Measurements from ENCODE around the gene ARIH2. TPM values are rescaled to one million over a fixed set of nuclear protein-coding genes. Genes with fewer than 3 reads are reported as not detected.

Gene ARIH2
- total and polyA plus RNA-seq, 2 of the 8 experiments (the other 6 are each of a cell fraction or from before 2014, with no cell fraction given): 72.9 to 136 TPM

DNA sequence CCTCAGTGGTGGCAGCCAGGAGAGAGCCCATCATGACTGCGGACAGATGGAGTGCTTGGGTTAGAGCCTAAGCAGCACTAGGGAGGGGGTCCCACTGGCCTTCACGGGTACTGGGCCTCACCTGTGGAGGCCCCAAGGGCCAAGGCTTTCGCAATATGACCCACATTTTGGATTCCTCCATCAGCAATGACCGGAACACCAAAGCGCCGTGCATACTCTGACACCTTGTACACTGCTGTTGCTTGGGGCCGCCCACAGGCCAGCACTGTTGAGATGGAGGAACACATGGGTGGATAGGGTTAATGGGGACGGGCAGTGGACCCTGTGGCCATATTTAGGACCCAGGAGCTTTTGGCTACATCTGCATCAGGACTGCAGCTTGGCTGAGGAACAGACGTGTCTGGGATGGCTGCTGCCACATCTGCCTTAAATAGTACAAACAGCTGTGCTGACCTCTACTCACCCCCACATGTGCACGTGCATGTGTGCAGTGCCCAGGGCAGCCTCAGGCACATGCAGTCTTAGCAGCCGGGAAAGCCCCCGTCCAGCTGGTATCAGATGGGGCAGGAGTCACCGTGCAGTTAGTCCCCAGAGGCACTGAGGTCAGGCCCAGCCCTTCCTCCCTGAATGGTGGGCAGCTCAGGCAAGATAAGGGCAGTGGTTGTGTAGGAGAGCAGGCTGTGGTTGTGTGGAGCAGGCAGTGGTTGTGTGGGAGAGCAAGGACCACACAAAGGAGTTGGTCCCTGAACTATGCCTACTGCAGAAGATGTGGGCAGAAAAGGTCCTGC, 106.6 kb downstream of the ARIH2 start:
- H3K23me2 ChIP-seq (ENCODE audit: low read depth, low read length): peaks cover 24% of the 10 kb centered on the region
- H3K23ac ChIP-seq (ENCODE audit: insufficient read length): no peak overlapping the region
- H2AFZ ChIP-seq (ENCODE audit: low read length): no peak overlapping the region
- H3K4me2 ChIP-seq (ENCODE audit: insufficient read depth in 1 of 2, low read depth in 2 of 2, low read length in 2 of 2): no peak overlapping the region
- H2BK15ac ChIP-seq (ENCODE audit: low read length): no peak overlapping the region
- no peak overlapping the region for H3K4ac ChIP-seq (replicated peaks; ENCODE audit: insufficient read length, low read depth, low read length)
- 95% methylated on average over 13 of the region's 13 CpGs; no CpG with 5 or more reads in 1 of the 2 experiments for whole genome bisulfite sequencing, 2 experiments (ENCODE audit: extremely low coverage in 1 of 2, insufficient coverage in 1 of 2, insufficient read length in 1 of 2, insufficient replicate concordance in 2 of 2, low coverage in 1 of 2, low lambda C conversion rate in 2 of 2, missing lambda C conversion rate in 1 of 2)
- H2AK5ac ChIP-seq (ENCODE audit: low read depth, low read length): no peak overlapping the region
- ChIA-PET POLR2A (ENCODE audit: partially characterized antibody) (interaction anchor here (0.6 to 33.9 kb wide), 10 partner anchors 9 to 1075 kb away, joined by 3 to 1518 read pairs (median 5); partner anchors contain the start of genes DALRD3, P4HTM, QARS1 and QRICH1), CTCF (ENCODE audit: partially characterized antibody) (interaction anchor here (0.9 to 24.3 kb wide), 4 partner anchors 13 to 69 kb away, joined by 3 to 467 read pairs (median 28); partner anchors contain the start of genes P4HTM, QRICH1 and WDR6)
- peaks cover 0 to 21% (median 12%) of the 10 kb centered on the region in 4 experiments; a peak in 6 of 7 replicates for H3K4me1 ChIP-seq (replicated peaks in 1 of 4; ENCODE audit: control insufficient read depth in 3 of 4, insufficient read depth in 4 of 4, low read length in 3 of 4)
- H4K5ac ChIP-seq (ENCODE audit: insufficient read length, low read depth, low read length): no peak overlapping the region
- peaks cover 4 to 28% of the 10 kb centered on the region in 2 experiments; a peak in 3 of 4 replicates for H3K79me2 ChIP-seq (ENCODE audit: control insufficient read depth in 1 of 2, insufficient read depth in 2 of 2, low read length in 2 of 2)
- no peak overlapping the region for H2BK5ac ChIP-seq (ENCODE audit: low read depth, low read length)
- H4K20me1 ChIP-seq (replicated peaks in 1 of 2; ENCODE audit: control insufficient read depth in 1 of 2, insufficient read depth in 2 of 2, low read length in 2 of 2): peaks cover 8 to 18% of the 10 kb centered on the region in 2 experiments
- no peak overlapping the region for H4K91ac ChIP-seq (replicated peaks; ENCODE audit: insufficient read length, low read length)
- H3K4me3 ChIP-seq (ENCODE audit: extremely low read depth in 1 of 4, insufficient read depth in 2 of 4, low read depth in 3 of 4, low read length in 4 of 4): no peak overlapping the region
- peak overlapping the region; percentile 72; the same call in 1 of the 2 replicates for H4K8ac ChIP-seq (ENCODE audit: extremely low read depth, insufficient read depth, low read length)
- peaks cover 7% of the 10 kb centered on the region for H3K79me1 ChIP-seq (ENCODE audit: low read depth, low read length)
- H3K9me3 ChIP-seq (ENCODE audit: insufficient read depth in 2 of 2, low read depth in 1 of 2, low read length in 1 of 2): no peaks in the 10 kb centered on the region
- no peak overlapping the region for H3K14ac ChIP-seq (ENCODE audit: insufficient read length)
- H3K18ac ChIP-seq (ENCODE audit: extremely low read depth, low read length): no peak overlapping the region
- no peak overlapping the region for H2BK20ac ChIP-seq (ENCODE audit: low read length)
- no peak overlapping the region for H2BK12ac ChIP-seq (ENCODE audit: low read depth, low read length)
- peaks cover 32 to 50% (median 43%) of the 10 kb centered on the region in 4 experiments for H3K36me3 ChIP-seq (ENCODE audit: control insufficient read depth in 2 of 4, insufficient read depth in 4 of 4, low read length in 3 of 4)
- H3K27me3 ChIP-seq (replicated peaks in 1 of 4; ENCODE audit: control insufficient read depth in 3 of 4, extremely low read depth in 1 of 4, insufficient read depth in 3 of 4, low read length in 3 of 4): no peaks in the 10 kb centered on the region; a peak in 1 of 7 replicates
- TF ChIP-seq POLR2AphosphoS5 (IDR thresholded peaks at IDR 0.05; ENCODE audit: low read depth, low read length): peak; percentile 85
- TF ChIP-seq SP1 (IDR thresholded peaks at IDR 0.05; ENCODE audit: low read depth, low read length): no peak
- FAIRE-seq (no peak), DNase-seq (ENCODE audit: low read depth in 1 of 2, low spot score in 2 of 2) (no peak)
- no peak overlapping the region for H3K56ac ChIP-seq (replicated peaks; ENCODE audit: insufficient read length, low read depth, low read length)
- H3K9ac ChIP-seq (replicated peaks in 1 of 4; ENCODE audit: extremely low read depth in 1 of 4, low read depth in 3 of 4, low read length in 3 of 4): no peak overlapping the region; a peak in 1 of 7 replicates
- H3K27ac ChIP-seq (ENCODE audit: low read depth, low read length): no peak overlapping the region; the same call in 1 of the 2 replicates
- no peak overlapping the region for H2BK120ac ChIP-seq (replicated peaks; ENCODE audit: low read depth, low read length)

All from H1 (cell line).